ENCODE measurements around the gene OBSCN.

Gene OBSCN

DNA sequence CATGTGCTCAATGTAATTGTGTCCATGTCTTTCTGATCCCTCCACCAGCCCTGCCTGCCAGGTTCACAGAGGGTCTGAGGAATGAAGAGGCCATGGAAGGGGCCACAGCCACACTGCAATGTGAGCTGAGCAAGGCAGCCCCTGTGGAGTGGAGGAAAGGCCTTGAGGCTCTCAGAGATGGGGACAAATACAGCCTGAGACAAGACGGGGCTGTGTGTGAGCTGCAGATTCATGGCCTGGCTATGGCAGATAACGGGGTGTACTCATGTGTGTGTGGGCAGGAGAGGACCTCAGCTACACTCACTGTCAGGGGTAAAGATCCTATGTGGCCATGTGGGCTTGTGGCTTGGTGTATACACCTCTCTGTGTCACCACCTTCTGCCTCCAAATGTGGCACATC, 91.4 kb downstream of the OBSCN start:
- no peak overlapping the region for H3K9ac ChIP-seq (ENCODE audit: low read depth, low read length, poor library complexity, severe bottlenecking)
- H3K27me3 ChIP-seq (ENCODE audit: insufficient read depth, low read length, poor library complexity, severe bottlenecking): no peaks in the 10 kb centered on the region
- H3F3A ChIP-seq (ENCODE audit: low read depth): no peaks in the 10 kb centered on the region
- H3K4me2 ChIP-seq (ENCODE audit: low read depth, low read length, poor library complexity, severe bottlenecking): no peak overlapping the region
- TF ChIP-seq, protein P1, sequence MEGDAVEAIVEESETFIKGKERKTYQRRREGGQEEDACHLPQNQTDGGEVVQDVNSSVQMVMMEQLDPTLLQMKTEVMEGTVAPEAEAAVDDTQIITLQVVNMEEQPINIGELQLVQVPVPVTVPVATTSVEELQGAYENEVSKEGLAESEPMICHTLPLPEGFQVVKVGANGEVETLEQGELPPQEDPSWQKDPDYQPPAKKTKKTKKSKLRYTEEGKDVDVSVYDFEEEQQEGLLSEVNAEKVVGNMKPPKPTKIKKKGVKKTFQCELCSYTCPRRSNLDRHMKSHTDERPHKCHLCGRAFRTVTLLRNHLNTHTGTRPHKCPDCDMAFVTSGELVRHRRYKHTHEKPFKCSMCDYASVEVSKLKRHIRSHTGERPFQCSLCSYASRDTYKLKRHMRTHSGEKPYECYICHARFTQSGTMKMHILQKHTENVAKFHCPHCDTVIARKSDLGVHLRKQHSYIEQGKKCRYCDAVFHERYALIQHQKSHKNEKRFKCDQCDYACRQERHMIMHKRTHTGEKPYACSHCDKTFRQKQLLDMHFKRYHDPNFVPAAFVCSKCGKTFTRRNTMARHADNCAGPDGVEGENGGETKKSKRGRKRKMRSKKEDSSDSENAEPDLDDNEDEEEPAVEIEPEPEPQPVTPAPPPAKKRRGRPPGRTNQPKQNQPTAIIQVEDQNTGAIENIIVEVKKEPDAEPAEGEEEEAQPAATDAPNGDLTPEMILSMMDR (conservative IDR thresholded peaks at IDR 0.05; ENCODE audit: low read length): no peak
- no peak for TF ChIP-seq EZH2phosphoT487 (IDR thresholded peaks at IDR 0.05; ENCODE audit: borderline replicate concordance)
- no peaks in the 10 kb centered on the region for H3K4me1 ChIP-seq (ENCODE audit: insufficient read depth, low read length, poor library complexity, severe bottlenecking)
- no peak overlapping the region for H2AFZ ChIP-seq (ENCODE audit: low read length)
- H3K9me2 ChIP-seq (replicated peaks; ENCODE audit: low read depth, low read length): no peaks in the 10 kb centered on the region
- peaks cover 17% of the 10 kb centered on the region for H3K9me3 ChIP-seq (ENCODE audit: insufficient read depth, low read depth, low read length)
- H3K79me2 ChIP-seq (ENCODE audit: insufficient read depth, low read length): no peaks in the 10 kb centered on the region
- H3K4me3 ChIP-seq (ENCODE audit: low read length, poor library complexity, severe bottlenecking): no peak overlapping the region
- H4K20me1 ChIP-seq (ENCODE audit: insufficient read depth, low read length, poor library complexity, severe bottlenecking): no peaks in the 10 kb centered on the region
- H3K36me3 ChIP-seq (ENCODE audit: insufficient read depth, low read length): no peaks in the 10 kb centered on the region

DNA sequence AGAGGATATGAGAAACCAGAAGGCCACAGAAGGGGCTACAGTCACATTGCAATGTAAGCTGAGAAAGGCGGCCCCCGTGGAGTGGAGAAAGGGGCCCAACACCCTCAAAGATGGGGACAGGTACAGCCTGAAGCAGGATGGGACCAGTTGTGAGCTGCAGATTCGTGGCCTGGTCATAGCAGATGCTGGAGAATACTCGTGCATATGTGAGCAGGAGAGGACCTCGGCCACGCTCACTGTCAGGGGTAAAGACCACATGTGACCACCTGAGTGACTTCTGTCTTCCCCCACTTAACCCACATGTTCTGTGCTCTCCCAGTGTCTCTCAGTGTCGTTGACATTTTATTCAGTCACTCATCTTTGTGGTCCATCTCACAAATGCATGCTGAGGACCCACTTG, 92.1 kb downstream of the OBSCN start:
- Histone ChIP-seq H3K9ac (ENCODE audit: low read depth, low read length, poor library complexity, severe bottlenecking) (no peak overlapping the region), H3K4me3 (ENCODE audit: low read length, poor library complexity, severe bottlenecking) (no peak overlapping the region), H3K79me2 (ENCODE audit: insufficient read depth, low read length) (no peaks in the 10 kb centered on the region), H3K4me1 (ENCODE audit: insufficient read depth, low read length, poor library complexity, severe bottlenecking) (no peaks in the 10 kb centered on the region), H3K27me3 (ENCODE audit: insufficient read depth, low read length, poor library complexity, severe bottlenecking) (no peaks in the 10 kb centered on the region), H3K36me3 (ENCODE audit: insufficient read depth, low read length) (no peaks in the 10 kb centered on the region), H4K20me1 (ENCODE audit: insufficient read depth, low read length, poor library complexity, severe bottlenecking) (no peaks in the 10 kb centered on the region), H3K9me3 (ENCODE audit: insufficient read depth, low read depth, low read length) (peaks cover 17% of the 10 kb centered on the region), H3F3A (ENCODE audit: low read depth) (no peaks in the 10 kb centered on the region), H2AFZ (ENCODE audit: low read length) (no peak overlapping the region), H3K9me2 (replicated peaks; ENCODE audit: low read depth, low read length) (no peaks in the 10 kb centered on the region), H3K4me2 (ENCODE audit: low read depth, low read length, poor library complexity, severe bottlenecking) (no peak overlapping the region)
- TF ChIP-seq, protein P1 (conservative IDR thresholded peaks at IDR 0.05; ENCODE audit: low read length): no peak
- TF ChIP-seq EZH2phosphoT487 (IDR thresholded peaks at IDR 0.05; ENCODE audit: borderline replicate concordance): no peak

GRCh38 chr1:228302086-228302485, 94.2 kb downstream of the OBSCN start:
- no peak overlapping the region for H2AFZ ChIP-seq (ENCODE audit: low read length)
- H3K9ac ChIP-seq (ENCODE audit: low read depth, low read length, poor library complexity, severe bottlenecking): no peak overlapping the region
- H3F3A ChIP-seq (ENCODE audit: low read depth): no peaks in the 10 kb centered on the region
- no peak overlapping the region for H3K4me2 ChIP-seq (ENCODE audit: low read depth, low read length, poor library complexity, severe bottlenecking)
- no peaks in the 10 kb centered on the region for H3K36me3 ChIP-seq (ENCODE audit: insufficient read depth, low read length)
- H3K4me3 ChIP-seq (ENCODE audit: low read length, poor library complexity, severe bottlenecking): no peak overlapping the region
- H3K9me3 ChIP-seq (ENCODE audit: insufficient read depth, low read depth, low read length): peaks cover 17% of the 10 kb centered on the region
- no peaks in the 10 kb centered on the region for H3K79me2 ChIP-seq (ENCODE audit: insufficient read depth, low read length)
- no peaks in the 10 kb centered on the region for H4K20me1 ChIP-seq (ENCODE audit: insufficient read depth, low read length, poor library complexity, severe bottlenecking)
- H3K27me3 ChIP-seq (ENCODE audit: insufficient read depth, low read length, poor library complexity, severe bottlenecking): no peaks in the 10 kb centered on the region
- no peaks in the 10 kb centered on the region for H3K9me2 ChIP-seq (replicated peaks; ENCODE audit: low read depth, low read length)
- no peaks in the 10 kb centered on the region for H3K4me1 ChIP-seq (ENCODE audit: insufficient read depth, low read length, poor library complexity, severe bottlenecking)
- TF ChIP-seq, protein P1 (conservative IDR thresholded peaks at IDR 0.05; ENCODE audit: low read length): no peak
- TF ChIP-seq EZH2phosphoT487 (IDR thresholded peaks at IDR 0.05; ENCODE audit: borderline replicate concordance): no peak
